ENCODE measurements around the gene MIDN. TPM values are rescaled to one million over a fixed set of nuclear protein-coding genes. Genes with fewer than 3 reads are reported as not detected.

MIDN gene
- total and polyA plus RNA-seq, 12 donors: 8.6 to 189 (median 59.9) TPM

DNA sequence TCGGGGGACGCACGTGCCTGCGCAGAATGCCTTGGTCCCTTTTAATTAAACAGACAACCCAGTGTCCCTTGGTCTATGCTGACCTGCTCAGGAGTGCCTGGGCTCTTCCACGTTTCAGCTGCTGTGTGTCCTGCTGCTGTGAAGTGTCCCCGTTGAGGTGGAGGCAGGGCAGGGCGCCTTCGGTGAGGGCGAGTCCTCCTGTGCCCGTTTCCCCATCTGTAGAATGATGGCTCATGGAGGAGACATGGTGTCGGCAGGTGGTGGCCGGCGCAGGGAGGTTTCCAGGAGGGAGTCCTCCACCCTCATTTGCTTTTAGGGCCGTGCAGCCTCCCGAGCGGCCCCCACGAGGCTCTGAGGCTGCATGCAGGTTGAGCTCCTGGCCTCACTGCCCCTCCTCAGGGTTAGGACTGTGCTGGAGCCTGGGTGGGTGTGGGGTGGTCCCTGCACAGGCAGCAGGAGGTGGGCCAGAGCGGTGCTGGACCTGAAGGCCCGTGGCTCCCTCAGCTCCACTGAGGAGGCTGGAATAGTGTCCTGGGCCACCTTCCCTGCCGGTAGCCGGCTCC is 34.0 kb upstream of the MIDN start:
- no peaks in the 10 kb centered on the region for H3K9me3 ChIP-seq (replicated peaks in 1 of 3)
- no peak for DNase-seq
- H3K4me1 ChIP-seq (replicated peaks in 1 of 2): peaks cover 43 to 86% of the 10 kb centered on the region in 2 donors
- intact Hi-C loops (cut with DNase I): no loop called here
- TF ChIP-seq POLR2A (IDR thresholded peaks at IDR 0.05) (no peak), CTCF (IDR thresholded peaks at IDR 0.05) (no peak)
- 44 to 73% (median 49%) methylated on average over 12 to 21 of the region's 21 CpGs for WGBS, 4 donors
- peak overlapping the region in 1 of 4 donors; percentile 28 for H3K4me3 ChIP-seq
- H3K27ac ChIP-seq: peak overlapping the region; percentile 58 to 97 (median 88)
- H3K36me3 ChIP-seq (replicated peaks in 1 of 2): peaks cover 0 to 10% of the 10 kb centered on the region in 2 donors
- no peaks in the 10 kb centered on the region for H3K27me3 ChIP-seq

- Histone ChIP-seq H3K4me1 (replicated peaks in 1 of 2) (peaks cover 36 to 79% of the 10 kb centered on the region in 2 donors), H3K27ac (peak overlapping the region; percentile 58 to 97 (median 88)), H3K9me3 (replicated peaks in 1 of 3) (no peaks in the 10 kb centered on the region), H3K4me3 (peak overlapping the region in 1 of 4 donors; percentile 28), H3K36me3 (replicated peaks in 1 of 2) (peaks cover 0 to 9% of the 10 kb centered on the region in 2 donors), H3K27me3 (no peaks in the 10 kb centered on the region)
- 26 to 40% (median 34%) methylated on average over 12 to 26 of the region's 26 CpGs; no CpG with 5 or more reads in 1 of the 4 donors for WGBS, 4 donors
- TF ChIP-seq POLR2A (IDR thresholded peaks at IDR 0.05) (peak in 1 of 2 donors; percentile 63), CTCF (IDR thresholded peaks at IDR 0.05) (no peak)
- intact Hi-C loops (cut with DNase I): no loop called here
- DNase-seq: peak; percentile 80 to 94 (median 90)
Observed at GRCh38 chr19:1214862-1215731, 33.3 kb upstream of the MIDN start.

DNA sequence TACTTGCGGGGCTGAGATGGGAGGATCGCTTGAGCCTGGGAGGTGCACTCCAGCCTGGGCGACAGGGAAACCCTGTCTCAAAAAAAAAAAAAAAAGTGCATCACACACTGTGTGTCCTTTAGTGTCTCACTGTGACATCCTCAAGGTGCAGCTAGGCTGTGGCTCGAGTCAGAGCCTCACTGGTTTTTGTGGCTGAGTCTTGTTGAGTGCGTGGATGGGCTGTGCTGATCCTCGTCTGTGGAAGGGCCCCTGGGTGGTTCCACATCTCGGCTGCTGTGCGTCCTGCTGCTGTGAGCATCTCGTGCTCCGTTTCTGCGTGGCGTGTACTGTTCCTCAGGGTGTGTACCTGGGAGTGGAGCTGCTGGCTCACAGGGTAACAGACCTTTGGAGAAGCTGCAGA is 31.6 kb upstream of the MIDN start:
- intact Hi-C loops (cut with DNase I): no loop called here
- TF ChIP-seq POLR2A (IDR thresholded peaks at IDR 0.05) (no peak), CTCF (IDR thresholded peaks at IDR 0.05) (no peak)
- Histone ChIP-seq H3K36me3 (replicated peaks in 1 of 2) (peaks cover 0 to 19% of the 10 kb centered on the region in 2 donors), H3K4me3 (no peak overlapping the region), H3K9me3 (replicated peaks in 1 of 3) (no peaks in the 10 kb centered on the region), H3K4me1 (replicated peaks in 1 of 2) (peaks cover 38 to 70% of the 10 kb centered on the region in 2 donors), H3K27ac (peak overlapping the region in 2 of 5 donors; percentile 97), H3K27me3 (no peaks in the 10 kb centered on the region)
- DNase-seq: no peak
- 80 to 90% (median 84%) methylated on average over 9 to 12 of the region's 12 CpGs for WGBS, 4 donors

DNA sequence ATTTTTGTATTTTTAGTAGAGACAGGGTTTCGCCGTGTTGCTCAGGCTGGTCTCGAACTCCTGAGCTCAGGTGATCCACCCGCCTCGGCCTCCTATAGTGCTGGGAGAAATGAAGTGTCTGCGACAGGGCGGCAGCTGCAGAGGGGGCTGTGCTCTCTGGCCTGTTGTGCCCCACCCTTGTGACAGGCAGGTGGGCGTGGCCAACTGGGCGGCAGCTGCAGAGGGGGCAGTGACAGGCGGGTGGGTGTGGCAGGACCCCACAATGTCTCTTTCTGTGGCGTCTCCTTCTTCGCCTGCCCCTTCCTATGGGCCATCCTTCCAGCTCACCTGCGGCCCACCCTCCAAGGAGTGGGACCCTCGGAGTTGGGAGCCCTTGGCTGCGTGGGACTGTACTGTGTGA is 31.0 kb upstream of the MIDN start:
- Histone ChIP-seq H3K27me3 (no peaks in the 10 kb centered on the region), H3K36me3 (replicated peaks in 1 of 2) (peaks cover 0 to 25% of the 10 kb centered on the region in 2 donors), H3K27ac (peak overlapping the region in 3 of 5 donors; percentile 55 to 97 (median 97)), H3K9me3 (replicated peaks in 1 of 3) (no peaks in the 10 kb centered on the region), H3K4me1 (replicated peaks in 1 of 2) (peaks cover 41 to 74% of the 10 kb centered on the region in 2 donors), H3K4me3 (no peak overlapping the region)
- 79 to 85% (median 81%) methylated on average over 10 to 15 of the region's 15 CpGs for WGBS, 4 donors
- intact Hi-C loops (cut with DNase I): no loop called here
- DNase-seq: no peak
- TF ChIP-seq POLR2A (IDR thresholded peaks at IDR 0.05) (no peak), CTCF (IDR thresholded peaks at IDR 0.05) (no peak)

Measured in adrenal gland (tissue), 12 donors.